Skeletal muscle tissue (tissue), 4 donors: ENCODE results near the gene FKBP1A. TPM values are rescaled to one million over a fixed set of nuclear protein-coding genes. Genes with fewer than 3 reads are reported as not detected.
"Not testable (repeated sequence)": the region's sequence is repeated elsewhere in the genome, so short reads cannot be mapped to it uniquely, and the experiment has no call there.

ENCODE experiments used
- H3K27ac ChIP-seq: one replicate; pipeline ENCODE4 v1.7.0; 2013; ENCODE audit warnings: mild to moderate bottlenecking, low read depth, low read length, inconsistent platforms
- H3K27me3 ChIP-seq, 3 donors: one replicate each; pipeline ENCODE4 v1.7.0; 2013; ENCODE audit warnings: low read length in 3 of 3; ENCODE audit not compliant: control insufficient read depth in 3 of 3, insufficient read depth in 3 of 3
- H3K36me3 ChIP-seq, 3 donors: one replicate each; pipeline ENCODE4 v1.7.0; 2013; ENCODE audit warnings: low read length in 3 of 3; ENCODE audit not compliant: control insufficient read depth in 3 of 3, insufficient read depth in 3 of 3
- H3K4me1 ChIP-seq, 3 donors: one replicate each; pipeline ENCODE4 v1.7.0; 2013; ENCODE audit warnings: low read length in 3 of 3, mild to moderate bottlenecking in 3 of 3; ENCODE audit not compliant: control insufficient read depth in 3 of 3, insufficient read depth in 3 of 3
- H3K4me3 ChIP-seq, 3 donors: one replicate each; pipeline ENCODE4 v1.7.0; 2013; ENCODE audit warnings: low read length in 3 of 3
- H3K9ac ChIP-seq, 3 donors: one replicate each; pipeline ENCODE4 v1.7.0; 2013; ENCODE audit warnings: low read length in 3 of 3, mild to moderate bottlenecking in 3 of 3, moderate library complexity in 2 of 3, low read depth in 1 of 3
- H3K9me3 ChIP-seq, 3 donors: one replicate each; pipeline ENCODE4 v1.7.0; 2013; ENCODE audit warnings: low read length in 3 of 3; ENCODE audit not compliant: control insufficient read depth in 3 of 3
- total RNA-seq: library from RNA; depleted of rRNA; stranded (reverse); fragments of >200 nt; gene quantifications from one replicate; pipeline ENCODE4 v1.2.3, GENCODE V29; 2014
- donor health status: Osteomylitis.

The FKBP1A gene
- total RNA-seq, 1 donor from 2014 or later, result 56.4 TPM

- H3K27ac ChIP-seq, result no peak overlapping the region
- no peak overlapping the region for H3K4me3 ChIP-seq
- no peaks in the 10 kb centered on the region for H3K27me3 ChIP-seq
- no peaks in the 10 kb centered on the region for H3K9me3 ChIP-seq
- peaks cover 4 to 23% (median 12%) of the 10 kb centered on the region in 3 donors for H3K36me3 ChIP-seq
- H3K9ac ChIP-seq, result no peak overlapping the region
- no peaks in the 10 kb centered on the region for H3K4me1 ChIP-seq
Observed at GRCh38 chr20:1357921-1358671, 34.8 kb downstream of the FKBP1A start.

- Histone ChIP-seq H3K9me3 (no peaks in the 10 kb centered on the region), H3K27me3 (no peaks in the 10 kb centered on the region), H3K4me3 (no peak overlapping the region), H3K9ac (no peak overlapping the region), H3K36me3 (peaks cover 4 to 7% (median 6%) of the 10 kb centered on the region in 3 donors), H3K27ac (no peak overlapping the region), H3K4me1 (no peaks in the 10 kb centered on the region)
Observed at GRCh38 chr20:1353956-1354355, 38.9 kb downstream of the FKBP1A start.

- Histone ChIP-seq H3K27me3 (no peaks in the 10 kb centered on the region), H3K4me3 (no peak overlapping the region), H3K36me3 (no peaks in the 10 kb centered on the region), H3K9me3 (no peaks in the 10 kb centered on the region), H3K9ac (no peak overlapping the region), H3K27ac (no peak overlapping the region), H3K4me1 (peaks cover 0 to 2% (median 0%) of the 10 kb centered on the region in 3 donors)
Observed at GRCh38 chr20:1346315-1346969, 46.4 kb downstream of the FKBP1A start.

DNA sequence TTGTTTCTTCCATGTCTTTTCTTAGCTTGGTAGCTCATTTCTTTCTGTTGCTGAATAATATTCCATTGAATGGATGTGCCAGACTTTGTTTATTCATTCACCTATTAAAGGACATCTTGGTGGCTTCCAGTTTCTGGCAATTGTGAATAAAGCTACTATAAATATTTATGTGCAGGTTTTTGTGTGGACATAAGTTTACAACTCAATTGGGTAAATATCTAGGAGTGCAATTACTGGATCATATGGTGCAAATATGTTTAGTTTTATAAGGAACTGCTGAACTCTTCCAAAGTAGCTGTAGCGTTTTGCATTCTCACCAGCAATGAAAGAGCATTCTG, 47.1 kb downstream of the FKBP1A start:
- H3K36me3 ChIP-seq, result no peaks in the 10 kb centered on the region
- no peak overlapping the region for H3K4me3 ChIP-seq
- H3K9ac ChIP-seq, result no peak overlapping the region
- peaks cover 0 to 2% (median 0%) of the 10 kb centered on the region in 3 donors for H3K4me1 ChIP-seq
- no peaks in the 10 kb centered on the region for H3K9me3 ChIP-seq
- H3K27ac ChIP-seq, result no peak overlapping the region
- no peaks in the 10 kb centered on the region for H3K27me3 ChIP-seq

DNA sequence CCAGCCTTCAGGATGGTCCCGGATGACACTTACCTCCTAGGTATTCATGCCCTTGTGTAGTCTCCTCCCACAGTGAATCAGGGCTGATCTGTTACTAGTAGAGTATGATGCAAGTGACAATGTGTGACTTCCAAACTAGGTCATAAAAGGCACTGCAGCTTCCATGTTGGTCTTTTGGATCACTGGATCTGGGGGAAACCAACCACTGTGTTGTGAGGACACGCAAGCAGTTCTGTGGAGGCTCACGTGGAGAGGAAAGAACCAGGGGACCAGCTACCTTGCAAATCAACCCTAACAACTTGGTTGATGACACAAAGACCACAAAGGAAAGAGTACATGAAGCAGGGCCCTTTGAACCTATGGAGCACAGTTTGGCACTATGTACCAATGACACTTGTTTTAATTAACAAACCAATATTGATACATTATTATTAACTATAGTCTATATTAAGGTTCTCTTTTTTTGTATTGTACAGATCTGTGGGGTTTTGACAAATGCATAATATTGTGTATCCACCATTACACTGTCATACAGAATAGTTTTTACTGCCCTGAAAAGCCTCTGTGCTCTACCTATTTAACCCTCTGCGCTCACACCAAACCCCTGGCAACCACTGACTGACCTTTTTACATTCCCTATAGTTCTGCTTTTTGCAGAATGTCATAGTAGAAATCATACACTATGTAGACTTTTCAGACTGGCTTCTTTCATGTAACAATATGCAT, 47.7 kb downstream of the FKBP1A start:
- Histone ChIP-seq H3K4me1 (peaks cover 0 to 2% (median 0%) of the 10 kb centered on the region in 3 donors), H3K27ac (no peak overlapping the region), H3K9me3 (no peaks in the 10 kb centered on the region), H3K9ac (no peak overlapping the region), H3K36me3 (no peaks in the 10 kb centered on the region), H3K4me3 (no peak overlapping the region), H3K27me3 (no peaks in the 10 kb centered on the region)

- H3K36me3 ChIP-seq, H3K9ac ChIP-seq, H3K9me3 ChIP-seq, H3K27ac ChIP-seq, H3K4me3 ChIP-seq, H3K27me3 ChIP-seq, H3K4me1 ChIP-seq: not testable (repeated sequence)
Observed at GRCh38 chr20:1343446-1344124, 49.3 kb downstream of the FKBP1A start.

- Histone ChIP-seq H3K27me3 (no peaks in the 10 kb centered on the region), H3K27ac (no peak overlapping the region), H3K36me3 (no peaks in the 10 kb centered on the region), H3K9ac (peak overlapping the region in 1 of 3 donors; percentile 16), H3K4me1 (peaks cover 13 to 21% (median 16%) of the 10 kb centered on the region in 3 donors), H3K9me3 (no peaks in the 10 kb centered on the region), H3K4me3 (no peak overlapping the region)
Observed at GRCh38 chr20:1341561-1342265, 51.1 kb downstream of the FKBP1A start.

- H3K9me3 ChIP-seq, result no peaks in the 10 kb centered on the region
- no peaks in the 10 kb centered on the region for H3K36me3 ChIP-seq
- no peaks in the 10 kb centered on the region for H3K27me3 ChIP-seq
- no peak overlapping the region for H3K9ac ChIP-seq
- H3K27ac ChIP-seq, result no peak overlapping the region
- peaks cover 23 to 29% (median 28%) of the 10 kb centered on the region in 3 donors for H3K4me1 ChIP-seq
- H3K4me3 ChIP-seq, result no peak overlapping the region
Observed at GRCh38 chr20:1338801-1339200, 54.1 kb downstream of the FKBP1A start.

- Histone ChIP-seq H3K4me1 (peaks cover 23 to 30% (median 29%) of the 10 kb centered on the region in 3 donors), H3K4me3 (no peak overlapping the region), H3K9ac (peak overlapping the region in 1 of 3 donors; percentile 33), H3K27ac (peak overlapping the region; percentile 43), H3K36me3 (no peaks in the 10 kb centered on the region), H3K9me3 (no peaks in the 10 kb centered on the region), H3K27me3 (no peaks in the 10 kb centered on the region)
Observed at GRCh38 chr20:1338096-1338495, 54.8 kb downstream of the FKBP1A start.
